Left ventricle myocardium superior (tissue), 1 donor: ENCODE measurements around the gene CLDN4. TPM values are rescaled to one million over a fixed set of nuclear protein-coding genes. Genes with fewer than 3 reads are reported as not detected.
"Not testable (repeated sequence)": the region's sequence is repeated elsewhere in the genome, so short reads cannot be mapped to it uniquely, and the experiment has no call there.

Experiments used
- ATAC-seq: fragments of 200-7000 bp; cut with Tn5 transposase; one replicate; pipeline ENCODE4 v1.9.1; 2020; ENCODE audit warnings: mild to moderate bottlenecking, moderate library complexity
- DNase-seq: peaks from one replicate; pipeline ENCODE4 v3.0.0-alpha.2; 2020
- intact Hi-C: fragments of 100-400 bp; cut with micrococcal nuclease; formaldehyde crosslinking; loops from one replicate; pipeline ENCODE4 v1.11.0; 2022
- total RNA-seq: library from RNA; stranded (reverse); fragmentation: NEBNext Ultra II Directional; extraction: Animal tissue kit (Norgen Biotek cat#: 25700); gene quantifications from one replicate; pipeline ENCODE4 v1.2.1, GENCODE V29; 2021
- donor health status: DM: no; HTN: yes; CAD: no; lungs with severe emphysema.

The CLDN4 gene
- total RNA-seq, 1 donor from 2014 or later, result not detected

- no peak for DNase-seq
- ATAC-seq, result peak; percentile 14
- intact Hi-C loops, result no loop called here
These were observed 8.2 kb upstream of the CLDN4 start for GRCh38 chr7:73822319-73823173.

GRCh38 chr7:73823257-73823656 is 7.5 kb upstream of the CLDN4 start:
- ATAC-seq, result no peak
- DNase-seq, result no peak

GRCh38 chr7:73823873-73824592 is 6.8 kb upstream of the CLDN4 start:
- no peak for ATAC-seq
- DNase-seq, result peak; percentile 3
- intact Hi-C loops, result no loop called here

More at GRCh38 chr7:73823257-73823656, 7.5 kb upstream of the CLDN4 start:
- intact Hi-C loops, result no loop called here

- ATAC-seq, result no peak
- DNase-seq, result peak; percentile 20
- intact Hi-C loops, result no loop called here
These were observed 5.8 kb upstream of the CLDN4 start for GRCh38 chr7:73824986-73825385.

GRCh38 chr7:73827567-73828106 is 3.2 kb upstream of the CLDN4 start:
- DNase-seq, result no peak
- peak; percentile 51 for ATAC-seq
- intact Hi-C loops, result no loop called here

- intact Hi-C loops, result no loop called here
- peak; percentile 24 for ATAC-seq
- no peak for DNase-seq
These were observed 2.5 kb upstream of the CLDN4 start for GRCh38 chr7:73828107-73828803.

- no peak for ATAC-seq
- no peak for DNase-seq
- intact Hi-C loops, result no loop called here
These were observed 1.8 kb upstream of the CLDN4 start for GRCh38 chr7:73828972-73829371.

- intact Hi-C loops, result no loop called here
- DNase-seq (peak; percentile 10), ATAC-seq (no peak)
These were observed 1.3 kb upstream of the CLDN4 start for GRCh38 chr7:73829505-73829904.

GRCh38 chr7:73829921-73830680 is 695 bp upstream of the CLDN4 start:
- DNase-seq, result no peak
- intact Hi-C loops, result no loop called here
- ATAC-seq, result no peak

GRCh38 chr7:73831584-73831833 is 713 bp downstream of the CLDN4 start:
- intact Hi-C loops, result no loop called here
- no peak for ATAC-seq
- DNase-seq, result no peak

GRCh38 chr7:73831834-73832651 is 1.2 kb downstream of the CLDN4 start:
- intact Hi-C loops, result no loop called here
- no peak for ATAC-seq
- no peak for DNase-seq

- ATAC-seq (no peak), DNase-seq (no peak)
- intact Hi-C loops, result no loop called here
These were observed 2.0 kb downstream of the CLDN4 start for GRCh38 chr7:73832806-73833205.

GRCh38 chr7:73833251-73833919 is 2.6 kb downstream of the CLDN4 start:
- ATAC-seq (no peak), DNase-seq (no peak)
- intact Hi-C loops, result no loop called here

GRCh38 chr7:73834626-73835191 is 3.9 kb downstream of the CLDN4 start:
- ATAC-seq, result no peak
- DNase-seq, result no peak
- intact Hi-C loops, result no loop called here

- ATAC-seq, intact Hi-C loops: not testable (repeated sequence)
These were observed 6.4 kb downstream of the CLDN4 start for GRCh38 chr7:73837167-73837566.

GRCh38 chr7:73838642-73839041 is 7.8 kb downstream of the CLDN4 start:
- DNase-seq (no peak), ATAC-seq (no peak)
- intact Hi-C loops, result no loop called here

More at GRCh38 chr7:73837167-73837566, 6.4 kb downstream of the CLDN4 start:
- DNase-seq, result not testable (repeated sequence)

- no peak for DNase-seq
- intact Hi-C loops, result no loop called here
- no peak for ATAC-seq
These were observed 8.5 kb downstream of the CLDN4 start for GRCh38 chr7:73839290-73839689.
